GM20000 (cell line): ENCODE measurements around the gene SERTAD2.

Experiments used
- DNase-seq: peaks from one replicate; pipeline ENCODE4 v3.0.0; 2012; ENCODE audit warnings: low spot score
- CTCF ChIP-seq: IDR thresholded peaks from 2 replicates; pipeline ENCODE4 v1.5.1; 2012; ENCODE audit warnings: mild to moderate bottlenecking, control low read depth; ENCODE audit errors: extremely low read depth, missing control alignments

Gene SERTAD2

GRCh38 chr2:64626963-64627760 is 26.6 kb downstream of the SERTAD2 start:
- no peak for TF ChIP-seq CTCF
- no peak for DNase-seq

GRCh38 chr2:64626146-64626809 is 27.4 kb downstream of the SERTAD2 start:
- no peak for DNase-seq
- TF ChIP-seq CTCF = no peak

GRCh38 chr2:64625299-64626145 is 28.2 kb downstream of the SERTAD2 start:
- no peak for TF ChIP-seq CTCF
- no peak for DNase-seq

GRCh38 chr2:64624862-64625261 is 28.9 kb downstream of the SERTAD2 start:
- DNase-seq = no peak
- TF ChIP-seq CTCF = no peak

- no peak for DNase-seq
- no peak for TF ChIP-seq CTCF
Measured at GRCh38 chr2:64624108-64624610, 29.6 kb downstream of the SERTAD2 start.

GRCh38 chr2:64623242-64623850 is 30.4 kb downstream of the SERTAD2 start:
- no peak for TF ChIP-seq CTCF
- no peak for DNase-seq
